LNCaP clone FGC (cell line): ENCODE measurements around the gene ARHGAP5.

Source experiments
- DNase-seq: peaks from one replicate; pipeline ENCODE4 v3.0.0-alpha.2; 2011; ENCODE audit warnings: low read depth
- H3K4me3 ChIP-seq: 2 replicates; pipeline ENCODE4 v1.5.1; 2011; ENCODE audit warnings: mild to moderate bottlenecking, low read depth, low read length, control low read depth
- CTCF ChIP-seq: IDR thresholded peaks from 2 replicates; pipeline ENCODE4 v1.5.1; 2012; ENCODE audit warnings: mild to moderate bottlenecking; ENCODE audit not compliant: control insufficient read depth, insufficient read depth; ENCODE audit errors: extremely low read depth

The ARHGAP5 gene

GRCh38 chr14:32074887-32075572 lies 2.1 kb upstream of the ARHGAP5 start:
- peak overlapping the region; percentile 73 for H3K4me3 ChIP-seq
- DNase-seq, result no peak
- no peak for TF ChIP-seq CTCF

DNA sequence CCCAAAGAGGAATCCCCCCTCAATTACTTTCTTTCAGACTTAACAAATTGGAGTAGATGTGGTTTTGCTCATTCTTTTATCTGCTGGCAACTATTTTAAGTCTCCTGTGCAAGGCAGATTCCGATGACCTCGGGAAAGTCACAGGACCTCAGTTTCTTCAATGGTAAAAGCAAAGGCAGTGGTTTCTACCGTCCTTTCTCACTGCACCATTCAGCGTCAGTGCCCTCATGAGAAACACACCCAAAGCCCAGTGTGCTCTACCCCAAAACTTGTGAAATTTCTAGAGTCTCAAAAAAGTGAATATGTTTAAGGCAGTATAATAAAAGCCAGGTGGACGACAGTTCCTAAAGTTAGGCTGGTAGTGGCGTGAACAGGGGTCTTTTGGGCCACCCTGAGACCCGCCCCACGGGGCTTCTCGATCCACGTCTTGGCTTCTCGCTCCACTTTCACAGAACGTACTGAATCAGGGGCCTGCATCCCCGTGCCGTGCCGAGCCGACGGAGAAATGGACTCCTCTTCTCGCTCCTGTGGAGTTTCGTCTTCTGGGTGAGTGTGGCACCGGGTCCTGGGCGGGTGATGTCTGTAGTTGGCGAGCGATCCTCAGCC lies 1.3 kb upstream of the ARHGAP5 start:
- peak overlapping the region; percentile 73 for H3K4me3 ChIP-seq
- no peak for DNase-seq
- no peak for TF ChIP-seq CTCF

GRCh38 chr14:32076278-32077080 lies 625 bp upstream of the ARHGAP5 start:
- TF ChIP-seq CTCF, result no peak
- DNase-seq, result peak; percentile 84
- peak overlapping the region; percentile 73 for H3K4me3 ChIP-seq

DNA sequence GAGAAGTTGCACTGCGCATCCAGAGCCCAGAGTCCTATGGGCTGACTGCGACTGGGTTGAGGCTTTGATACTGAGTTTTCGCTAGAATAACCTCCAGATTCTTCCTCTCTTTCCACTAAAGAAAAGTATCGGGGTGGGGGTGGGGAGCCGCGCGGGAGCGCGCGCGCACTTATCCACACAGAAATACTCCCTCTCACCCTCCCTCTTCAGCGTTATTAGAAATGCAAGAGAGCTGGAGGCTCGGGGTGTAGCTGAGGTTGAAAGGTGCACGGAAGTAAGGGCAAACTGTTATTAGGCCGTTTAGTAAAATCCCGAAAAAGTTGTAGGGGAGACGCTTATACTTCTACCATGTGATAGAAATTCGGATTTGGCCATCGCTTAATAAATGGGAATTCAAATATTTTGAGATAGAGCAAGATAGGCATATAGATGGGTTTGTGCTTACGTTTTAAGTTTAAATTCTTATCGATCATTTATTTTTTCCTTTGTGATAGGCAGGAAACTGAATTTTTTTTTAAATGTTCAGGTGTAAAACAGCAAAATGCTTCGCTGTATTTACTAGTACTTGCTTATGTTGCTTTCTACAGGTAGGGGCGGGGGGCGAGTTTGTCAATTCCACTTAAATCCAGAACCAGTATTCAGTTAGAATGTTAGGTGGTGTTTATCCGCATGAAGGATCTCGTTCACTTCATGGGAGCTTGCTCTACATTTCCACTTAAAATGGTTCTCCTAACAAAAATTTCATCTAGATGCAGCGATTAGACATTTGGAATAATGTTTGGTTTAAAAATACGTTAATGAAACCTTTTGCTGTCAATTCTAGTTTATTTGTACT lies 1.1 kb downstream of the ARHGAP5 start:
- no peak for DNase-seq
- no peak for TF ChIP-seq CTCF
- peak overlapping the region; percentile 73 for H3K4me3 ChIP-seq

GRCh38 chr14:32078858-32079216 lies 1.7 kb downstream of the ARHGAP5 start:
- DNase-seq, result no peak
- no peak for TF ChIP-seq CTCF
- peak overlapping the region; percentile 73; the same call in 1 of the 2 replicates for H3K4me3 ChIP-seq

DNA sequence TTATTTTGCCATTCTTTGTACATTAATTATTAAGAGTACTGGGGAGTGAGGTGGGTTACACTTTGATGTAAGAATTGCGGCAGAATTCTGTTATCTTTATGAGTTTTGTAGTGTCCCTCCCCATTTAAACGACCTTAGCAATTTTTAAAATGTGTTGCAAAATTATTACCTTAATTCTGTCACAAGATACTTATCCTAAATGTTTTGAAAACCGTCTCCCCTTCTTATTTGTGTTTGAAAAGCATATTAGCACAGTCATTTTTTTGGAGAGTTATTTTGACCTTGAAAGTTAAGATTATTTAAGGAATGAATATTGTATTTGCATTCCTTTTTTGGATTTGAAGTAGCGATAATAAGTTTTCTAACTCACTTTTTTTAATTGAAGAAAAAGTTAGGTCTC lies 2.2 kb downstream of the ARHGAP5 start:
- H3K4me3 ChIP-seq, result no peak overlapping the region
- DNase-seq, result no peak
- TF ChIP-seq CTCF, result no peak
